ENCODE data around the gene BDNF. TPM values are rescaled to one million over a fixed set of nuclear protein-coding genes. Genes with fewer than 3 reads are reported as not detected.

BDNF gene
- total RNA-seq, 2 donors from 2014 or later = not detected

Other genes starting within 250 kb of the BDNF start
- under 1 TPM; 0.08 to 0.27 TPM for gene LGR4, start 227.7 kb downstream of the BDNF start, total RNA-seq
- gene LIN7C, start 193.7 kb downstream of the BDNF start, total RNA-seq = 10 to 100 TPM; 20.4 to 22.2 TPM

All from activated naive CD4-positive, alpha-beta T cell treated with anti-CD3 and anti-CD28 coated beads, Interleukin-2, amount 50 U/mL, for 72 hours (primary cell).